HepG2 (cell line): ENCODE data around the gene GSTT2. TPM values are rescaled to one million over a fixed set of nuclear protein-coding genes. Genes with fewer than 3 reads are reported as not detected.

Experiments
- ETV6 ChIP-seq: sonication (generic); formaldehyde crosslinking; conservative IDR thresholded peaks from 2 replicates; pipeline ENCODE4 v1.4.0; 2020; ENCODE audit warnings: missing genetic modification reagents
- FOSL2 ChIP-seq: sonication (generic); formaldehyde crosslinking; IDR thresholded peaks from 2 replicates; pipeline ENCODE4 v1.4.0; 2020; ENCODE audit warnings: missing genetic modification reagents
- FOXO1 ChIP-seq: sonication (generic); formaldehyde crosslinking; IDR thresholded peaks from 2 replicates; pipeline ENCODE4 v1.4.0; 2020; ENCODE audit warnings: missing genetic modification reagents
- GATAD2A ChIP-seq: IDR thresholded peaks from 2 replicates; pipeline ENCODE4 v1.6.1; 2016
- HNF4A ChIP-seq: sonication (generic); formaldehyde crosslinking; IDR thresholded peaks from 2 replicates; pipeline ENCODE4 v1.4.0; 2020; ENCODE audit warnings: missing genetic modification reagents
- KDM4B ChIP-seq: sonication (generic); formaldehyde crosslinking; IDR thresholded peaks from 2 replicates; pipeline ENCODE4 v1.4.0; 2020; ENCODE audit warnings: missing genetic modification reagents
- KLF15 ChIP-seq: sonication (generic); formaldehyde crosslinking; IDR thresholded peaks from 2 replicates; pipeline ENCODE4 v1.8.1; 2023; ENCODE audit warnings: borderline replicate concordance, mild to moderate bottlenecking, inconsistent platforms, missing genetic modification reagents, mixed read lengths
- NCOA2 ChIP-seq: sonication (generic); formaldehyde crosslinking; IDR thresholded peaks from 2 replicates; pipeline ENCODE4 v1.8.0; 2022; ENCODE audit warnings: inconsistent platforms
- NKX3-1 ChIP-seq: sonication (generic); formaldehyde crosslinking; IDR thresholded peaks from 2 replicates; pipeline ENCODE4 v1.5.0; 2020; ENCODE audit warnings: missing genetic modification reagents
- POLR2AphosphoS2 ChIP-seq: IDR thresholded peaks from 2 replicates; pipeline ENCODE4 v1.6.1; 2011; ENCODE audit warnings: low read depth, low read length, improper control_type of control experiment
- PRMT3 ChIP-seq: sonication (generic); formaldehyde crosslinking; IDR thresholded peaks from 2 replicates; pipeline ENCODE4 v1.8.1; 2022; ENCODE audit warnings: low read depth, mild to moderate bottlenecking, moderate library complexity, missing genetic modification reagents, borderline replicate concordance
- REL ChIP-seq: sonication (generic); formaldehyde crosslinking; conservative IDR thresholded peaks from 2 replicates; pipeline ENCODE4 v1.8.0; 2022; ENCODE audit warnings: mild to moderate bottlenecking, missing genetic modification reagents, moderate library complexity
- RFX1 ChIP-seq: fragments of 450-650 bp; IDR thresholded peaks from 2 replicates; pipeline ENCODE4 v1.6.1; 2017
- SAP130 ChIP-seq: IDR thresholded peaks from 2 replicates; pipeline ENCODE4 v1.6.1; 2016; ENCODE audit warnings: low read depth
- SNAPC5 ChIP-seq: sonication (generic); formaldehyde crosslinking; IDR thresholded peaks from 2 replicates; pipeline ENCODE4 v1.8.1; 2023; ENCODE audit warnings: mild to moderate bottlenecking, missing genetic modification reagents, borderline replicate concordance
- SOX13 ChIP-seq, 3 experiments: fragments of 450-650 bp in 1 of 3; sonication (generic) in 1 of 3; formaldehyde crosslinking in 1 of 3; IDR thresholded peaks in 2 of 3; conservative IDR thresholded peaks in 1 of 3; 2 replicates each; pipeline versions ENCODE4 v1.5.0 to v1.6.1; 2016 to 2020; ENCODE audit warnings: antibody characterized with exemption in 1 of 3, mild to moderate bottlenecking in 1 of 3, missing compliant biosample characterization in 1 of 3, missing genetic modification reagents in 1 of 3, moderate library complexity in 1 of 3
- SRY ChIP-seq: sonication (generic); formaldehyde crosslinking; IDR thresholded peaks from 2 replicates; pipeline ENCODE4 v1.8.0; 2022; ENCODE audit warnings: mild to moderate bottlenecking, missing genetic modification reagents
- THRA ChIP-seq: sonication (generic); formaldehyde crosslinking; IDR thresholded peaks from 2 replicates; pipeline ENCODE4 v1.4.0; 2020; ENCODE audit warnings: missing genetic modification reagents, borderline replicate concordance
- YEATS2 ChIP-seq: sonication (generic); formaldehyde crosslinking; IDR thresholded peaks from 2 replicates; pipeline ENCODE4 v1.4.0; 2020; ENCODE audit warnings: missing genetic modification reagents, borderline replicate concordance
- ZFAT ChIP-seq: sonication (generic); formaldehyde crosslinking; conservative IDR thresholded peaks from 2 replicates; pipeline ENCODE4 v1.8.1; 2023; ENCODE audit warnings: missing genetic modification reagents, inconsistent platforms
- ZFP36L2 ChIP-seq: sonication (generic); formaldehyde crosslinking; IDR thresholded peaks from 2 replicates; pipeline ENCODE4 v1.4.0; 2020; ENCODE audit warnings: missing genetic modification reagents
- ZMYM3 ChIP-seq: sonication (generic); formaldehyde crosslinking; IDR thresholded peaks from 2 replicates; pipeline ENCODE4 v1.5.1; 2020; ENCODE audit warnings: mild to moderate bottlenecking, missing genetic modification reagents
- ZNF747 ChIP-seq: sonication (generic); formaldehyde crosslinking; IDR thresholded peaks from 2 replicates; pipeline ENCODE4 v1.8.1; 2023; ENCODE audit warnings: missing genetic modification reagents, mild to moderate bottlenecking, borderline replicate concordance
- ZNF768 ChIP-seq: sonication (generic); formaldehyde crosslinking; IDR thresholded peaks from 2 replicates; pipeline ENCODE4 v1.4.0; 2020; ENCODE audit warnings: missing genetic modification reagents
- polyA plus RNA-seq, 8 experiments: library from polyadenylated mRNA; depleted of rRNA in 3 of 8; stranded (reverse) in 7 of 8; unstranded in 1 of 8; fragments of >200 nt; fragmentation: Illumina TruSeq in 4 of 8; extraction: Trizol in 4 of 8; gene quantifications; 2 replicates each; pipeline versions ENCODE4 v1.2.1 to v1.2.3, GENCODE V29; 2011 to 2016; ENCODE audit warnings: low read depth in 4 of 8, missing spikeins in 1 of 8, mixed read lengths in 1 of 8; ENCODE audit not compliant: insufficient read depth in 1 of 8
- total RNA-seq, 5 experiments: library from RNA; depleted of rRNA; stranded (reverse); fragments of >200 nt; fragmentation: Illumina TruSeq; extraction: Trizol; gene quantifications; 2 replicates each; pipeline ENCODE4 v1.2.3, GENCODE V29; 2016; ENCODE audit warnings: low read depth in 1 of 5
- TF ChIP-seq, protein P1 (sequence below): sonication (generic); formaldehyde crosslinking; IDR thresholded peaks from 2 replicates; pipeline ENCODE4 v1.4.0; 2020; ENCODE audit warnings: missing genetic modification reagents
- TF ChIP-seq, protein P2 (sequence below): sonication (generic); formaldehyde crosslinking; IDR thresholded peaks from 2 replicates; pipeline ENCODE4 v1.5.1; 2020; ENCODE audit warnings: mild to moderate bottlenecking, missing genetic modification reagents, borderline replicate concordance

The GSTT2 gene
- total and polyA plus RNA-seq, 2 of the 13 experiments (the other 11 are each of a cell fraction or from before 2014, with no cell fraction given): not detected

- TF ChIP-seq, protein P1, sequence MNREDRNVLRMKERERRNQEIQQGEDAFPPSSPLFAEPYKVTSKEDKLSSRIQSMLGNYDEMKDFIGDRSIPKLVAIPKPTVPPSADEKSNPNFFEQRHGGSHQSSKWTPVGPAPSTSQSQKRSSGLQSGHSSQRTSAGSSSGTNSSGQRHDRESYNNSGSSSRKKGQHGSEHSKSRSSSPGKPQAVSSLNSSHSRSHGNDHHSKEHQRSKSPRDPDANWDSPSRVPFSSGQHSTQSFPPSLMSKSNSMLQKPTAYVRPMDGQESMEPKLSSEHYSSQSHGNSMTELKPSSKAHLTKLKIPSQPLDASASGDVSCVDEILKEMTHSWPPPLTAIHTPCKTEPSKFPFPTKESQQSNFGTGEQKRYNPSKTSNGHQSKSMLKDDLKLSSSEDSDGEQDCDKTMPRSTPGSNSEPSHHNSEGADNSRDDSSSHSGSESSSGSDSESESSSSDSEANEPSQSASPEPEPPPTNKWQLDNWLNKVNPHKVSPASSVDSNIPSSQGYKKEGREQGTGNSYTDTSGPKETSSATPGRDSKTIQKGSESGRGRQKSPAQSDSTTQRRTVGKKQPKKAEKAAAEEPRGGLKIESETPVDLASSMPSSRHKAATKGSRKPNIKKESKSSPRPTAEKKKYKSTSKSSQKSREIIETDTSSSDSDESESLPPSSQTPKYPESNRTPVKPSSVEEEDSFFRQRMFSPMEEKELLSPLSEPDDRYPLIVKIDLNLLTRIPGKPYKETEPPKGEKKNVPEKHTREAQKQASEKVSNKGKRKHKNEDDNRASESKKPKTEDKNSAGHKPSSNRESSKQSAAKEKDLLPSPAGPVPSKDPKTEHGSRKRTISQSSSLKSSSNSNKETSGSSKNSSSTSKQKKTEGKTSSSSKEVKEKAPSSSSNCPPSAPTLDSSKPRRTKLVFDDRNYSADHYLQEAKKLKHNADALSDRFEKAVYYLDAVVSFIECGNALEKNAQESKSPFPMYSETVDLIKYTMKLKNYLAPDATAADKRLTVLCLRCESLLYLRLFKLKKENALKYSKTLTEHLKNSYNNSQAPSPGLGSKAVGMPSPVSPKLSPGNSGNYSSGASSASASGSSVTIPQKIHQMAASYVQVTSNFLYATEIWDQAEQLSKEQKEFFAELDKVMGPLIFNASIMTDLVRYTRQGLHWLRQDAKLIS (CRISPR knock-in tag): no peak
- TF ChIP-seq SAP130 (CRISPR knock-in tag): peak; percentile 28; the same call in 1 of the 2 replicates
- peak; percentile 75 for TF ChIP-seq NCOA2
- no peak for TF ChIP-seq KLF15
- no peak for TF ChIP-seq ZNF768 (CRISPR knock-in tag)
- TF ChIP-seq SRY (CRISPR knock-in tag): no peak
- TF ChIP-seq PRMT3 (CRISPR knock-in tag): no peak
- peak; percentile 86 for TF ChIP-seq HNF4A (CRISPR knock-in tag)
- no peak for TF ChIP-seq REL (CRISPR knock-in tag)
- TF ChIP-seq THRA (CRISPR knock-in tag): peak; percentile 49; the same call in 1 of the 2 replicates
- TF ChIP-seq YEATS2: no peak
- TF ChIP-seq GATAD2A (CRISPR knock-in tag): peak; percentile 70
- no peak for TF ChIP-seq ETV6 (CRISPR knock-in tag)
- TF ChIP-seq ZFAT (CRISPR knock-in tag): no peak
- TF ChIP-seq, protein P2, sequence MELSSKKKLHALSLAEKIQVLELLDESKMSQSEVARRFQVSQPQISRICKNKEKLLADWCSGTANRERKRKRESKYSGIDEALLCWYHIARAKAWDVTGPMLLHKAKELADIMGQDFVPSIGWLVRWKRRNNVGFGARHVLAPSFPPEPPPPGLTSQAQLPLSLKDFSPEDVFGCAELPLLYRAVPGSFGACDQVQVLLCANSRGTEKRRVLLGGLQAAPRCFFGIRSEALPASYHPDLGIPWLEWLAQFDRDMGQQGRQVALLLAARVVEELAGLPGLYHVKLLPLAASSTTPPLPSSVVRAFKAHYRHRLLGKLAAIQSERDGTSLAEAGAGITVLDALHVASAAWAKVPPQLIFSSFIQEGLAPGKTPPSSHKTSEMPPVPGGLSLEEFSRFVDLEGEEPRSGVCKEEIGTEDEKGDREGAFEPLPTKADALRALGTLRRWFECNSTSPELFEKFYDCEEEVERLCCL: no peak
- TF ChIP-seq POLR2AphosphoS2: no peak
- peak; percentile 31; the same call in 1 of the 2 replicates for TF ChIP-seq FOSL2 (CRISPR knock-in tag)
- peak; percentile 26; the same call in 1 of the 2 replicates for TF ChIP-seq ZMYM3 (CRISPR knock-in tag)
- peak; percentile 35; the same call in 1 of the 2 replicates for TF ChIP-seq FOXO1
- TF ChIP-seq RFX1: no peak
- TF ChIP-seq NKX3-1 (CRISPR knock-in tag): no peak
- no peak for TF ChIP-seq SNAPC5 (CRISPR knock-in tag)
- no peak for TF ChIP-seq ZNF747 (CRISPR knock-in tag)
- no peak for TF ChIP-seq SOX13 (IDR thresholded peaks at IDR 0.05)
- TF ChIP-seq SOX13 (CRISPR knock-in tag; conservative IDR thresholded peaks at IDR 0.05 in 1 of 2, IDR thresholded peaks at IDR 0.05 in 1 of 2): peak in 1 of 2 experiments; percentile 73; a peak in 2 of 4 replicates
- TF ChIP-seq ZFP36L2 (CRISPR knock-in tag): no peak
- no peak for TF ChIP-seq KDM4B (CRISPR knock-in tag)
- TF ChIP-seq, all 625 proteins: peak for 42
Measured at GRCh38 chr22:23997092-23997491, 17.2 kb downstream of the GSTT2 start (continued).
